DMS 273 treated with DMSO at 0.1 percent for 48 hours (cell line): ENCODE data around the gene ASPG.

Experiments used
- DNase-seq: peaks from one replicate; lab custom pipeline; 2025; lab: John Stamatoyannopoulos, UW

Gene ASPG

GRCh38 chr14:104093366-104094055 lies 8.0 kb downstream of the ASPG start:
- no peak for DNase-seq

DNA sequence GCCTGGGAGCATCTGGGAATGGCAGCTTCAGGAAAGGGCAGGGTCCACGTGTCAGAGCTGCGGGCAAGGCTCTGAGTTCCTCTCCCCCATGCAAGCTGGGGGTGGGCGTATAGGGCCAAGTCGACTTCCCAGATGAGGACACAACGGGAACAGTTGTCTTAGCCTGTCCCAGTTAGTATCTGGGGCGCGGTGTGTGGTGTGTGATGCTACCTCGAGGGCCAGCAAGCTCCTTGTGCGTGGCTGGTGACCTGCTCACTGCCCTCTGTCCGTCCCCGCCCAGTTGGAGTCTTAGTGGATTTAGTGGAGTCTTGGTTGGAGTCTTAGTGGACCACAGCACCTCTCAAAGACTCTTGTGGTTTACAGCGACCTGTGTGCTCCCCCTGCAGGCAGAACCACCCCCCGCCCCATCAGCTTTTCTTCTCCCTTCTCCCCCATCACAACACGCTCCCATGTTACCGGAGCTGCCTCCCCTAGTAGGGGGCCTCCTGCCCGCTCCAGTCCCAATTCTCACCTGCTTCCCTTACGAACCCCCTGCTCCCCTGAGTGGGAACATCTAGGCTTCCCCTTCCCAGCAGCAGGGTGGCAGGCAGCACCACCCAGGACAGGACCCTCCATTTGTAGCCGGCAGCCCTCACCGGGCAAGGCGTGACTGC lies 8.7 kb downstream of the ASPG start:
- no peak for DNase-seq

GRCh38 chr14:104094709-104095425 lies 9.4 kb downstream of the ASPG start:
- no peak for DNase-seq

DNA sequence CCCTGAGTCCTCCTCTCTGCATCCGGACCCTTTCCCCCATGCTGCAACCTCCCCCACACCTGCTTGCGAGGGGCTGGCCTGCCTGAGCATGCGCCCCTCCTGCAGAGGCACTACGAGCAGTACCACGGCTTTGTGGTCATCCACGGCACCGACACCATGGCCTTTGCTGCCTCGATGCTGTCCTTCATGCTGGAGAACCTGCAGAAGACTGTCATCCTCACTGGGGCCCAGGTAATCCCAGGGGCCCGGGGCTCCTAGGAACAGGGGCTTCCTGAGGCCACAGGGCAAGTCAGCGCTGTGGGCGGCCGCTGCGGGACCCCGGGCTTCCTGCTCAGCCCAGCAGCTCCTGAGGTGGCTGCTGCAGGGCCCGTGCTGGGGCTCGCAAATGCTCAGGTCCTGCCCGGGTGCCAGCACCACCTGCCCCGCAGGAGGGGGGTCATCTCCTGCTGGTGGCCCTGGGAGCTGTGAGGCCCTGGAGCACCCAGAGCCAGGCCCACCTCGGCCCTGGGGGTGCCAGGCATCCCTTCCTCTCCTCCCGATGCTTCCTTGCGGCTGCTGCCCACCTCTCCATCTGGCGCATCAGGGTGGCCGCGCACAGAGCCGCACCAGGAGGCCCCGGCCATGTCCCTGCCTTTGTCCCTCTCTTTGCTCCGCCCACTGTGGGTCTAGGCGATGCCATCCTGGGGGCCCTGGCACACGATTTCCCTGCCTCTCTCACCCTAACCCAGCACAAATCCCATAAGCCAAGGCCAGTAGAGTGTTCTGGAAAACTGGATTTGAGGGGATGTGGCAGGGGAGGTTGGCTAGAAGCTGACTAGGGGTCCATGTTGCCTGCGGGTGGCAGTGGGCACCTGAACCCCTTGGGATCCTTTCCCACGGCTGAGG lies 10.2 kb downstream of the ASPG start:
- DNase-seq: no peak

GRCh38 chr14:104096318-104096717 lies 10.8 kb downstream of the ASPG start:
- no peak for DNase-seq

- DNase-seq: peak; percentile 33
Measured at GRCh38 chr14:104096751-104097700, 11.5 kb downstream of the ASPG start.

GRCh38 chr14:104098272-104099095 lies 13.0 kb downstream of the ASPG start:
- DNase-seq: no peak

GRCh38 chr14:104099096-104100041 lies 13.9 kb downstream of the ASPG start:
- no peak for DNase-seq

DNA sequence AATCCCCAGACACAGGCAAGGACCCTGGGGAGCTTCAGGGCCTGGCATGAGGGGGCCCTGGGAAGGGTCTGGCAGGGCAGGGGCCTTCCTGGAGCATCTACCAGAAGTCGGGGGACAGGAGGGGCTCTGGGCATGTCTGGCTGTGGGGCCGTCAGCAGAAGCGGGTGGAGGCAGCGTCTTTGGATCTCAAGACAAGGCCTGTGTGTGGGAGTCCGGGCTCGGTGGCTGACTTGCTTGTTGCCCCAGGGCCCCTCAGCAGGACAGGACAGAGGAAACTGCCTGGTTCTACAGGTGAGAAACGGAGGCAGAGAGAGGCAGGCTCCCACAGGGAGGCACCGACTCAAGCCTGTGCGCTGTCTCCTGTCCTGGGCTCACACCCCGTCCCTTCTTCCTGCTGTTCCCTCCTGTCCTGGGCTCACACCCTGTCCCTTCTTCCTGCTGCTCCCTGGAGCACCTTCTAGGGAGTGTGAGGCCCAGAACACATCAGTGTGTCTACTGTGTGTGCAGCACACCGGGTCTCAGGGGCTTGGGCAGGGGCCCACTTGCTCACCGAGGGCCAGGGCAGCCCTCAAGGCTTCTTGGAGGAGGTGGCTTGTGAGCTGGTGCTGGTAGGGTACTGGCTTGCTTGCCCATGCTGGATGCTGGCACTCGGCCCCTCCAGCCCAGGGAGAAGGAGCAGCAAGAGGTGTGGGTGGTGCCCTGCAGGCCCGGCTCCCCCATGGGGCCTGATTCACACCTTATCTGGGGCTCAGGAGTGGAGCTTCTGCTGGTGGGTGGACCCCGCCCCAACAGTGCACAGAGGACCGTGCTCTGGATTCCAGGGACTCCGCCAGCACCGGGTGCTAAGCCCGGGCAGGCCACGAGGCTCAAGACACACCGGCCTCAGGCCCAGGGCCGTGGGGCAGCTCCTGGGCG lies 14.9 kb downstream of the ASPG start:
- DNase-seq: no peak

GRCh38 chr14:104101086-104101621 lies 15.7 kb downstream of the ASPG start:
- no peak for DNase-seq

GRCh38 chr14:104101651-104102281 lies 16.3 kb downstream of the ASPG start:
- DNase-seq: no peak

DNA sequence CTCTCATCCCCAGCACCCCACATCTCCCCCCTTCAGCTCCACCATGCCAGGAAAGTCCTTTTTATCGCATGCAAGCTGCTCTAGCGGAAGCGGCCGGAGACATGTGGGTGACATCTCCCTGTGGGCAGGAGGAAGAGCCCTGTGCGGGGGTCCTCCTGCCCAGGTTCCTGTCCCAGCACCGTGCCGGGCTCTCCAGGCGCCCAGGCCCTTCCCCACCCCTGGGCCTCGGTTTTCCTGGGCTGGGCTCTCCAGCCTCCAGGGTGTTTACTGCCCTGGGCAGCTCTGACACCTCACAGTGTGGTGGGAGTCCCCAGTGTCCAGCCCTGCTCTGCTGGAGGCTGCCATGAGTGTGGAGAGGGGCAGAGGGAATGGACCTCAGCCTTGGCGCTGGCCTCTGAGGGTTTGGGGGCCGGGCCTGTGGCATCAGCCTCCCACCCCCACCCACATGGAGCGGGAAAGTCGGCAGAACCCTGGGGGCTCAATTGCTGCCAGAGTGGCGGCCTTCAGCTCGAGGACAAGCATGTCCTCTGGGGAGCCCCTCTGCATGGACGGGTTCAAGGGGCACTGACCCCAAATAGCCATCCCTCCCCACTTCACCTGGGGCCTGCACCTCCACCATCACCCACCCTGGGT lies 16.9 kb downstream of the ASPG start:
- DNase-seq: no peak

- no peak for DNase-seq
Measured at GRCh38 chr14:104103061-104103445, 17.6 kb downstream of the ASPG start.

- DNase-seq: no peak
Measured at GRCh38 chr14:104103446-104104075, 18.1 kb downstream of the ASPG start.

DNA sequence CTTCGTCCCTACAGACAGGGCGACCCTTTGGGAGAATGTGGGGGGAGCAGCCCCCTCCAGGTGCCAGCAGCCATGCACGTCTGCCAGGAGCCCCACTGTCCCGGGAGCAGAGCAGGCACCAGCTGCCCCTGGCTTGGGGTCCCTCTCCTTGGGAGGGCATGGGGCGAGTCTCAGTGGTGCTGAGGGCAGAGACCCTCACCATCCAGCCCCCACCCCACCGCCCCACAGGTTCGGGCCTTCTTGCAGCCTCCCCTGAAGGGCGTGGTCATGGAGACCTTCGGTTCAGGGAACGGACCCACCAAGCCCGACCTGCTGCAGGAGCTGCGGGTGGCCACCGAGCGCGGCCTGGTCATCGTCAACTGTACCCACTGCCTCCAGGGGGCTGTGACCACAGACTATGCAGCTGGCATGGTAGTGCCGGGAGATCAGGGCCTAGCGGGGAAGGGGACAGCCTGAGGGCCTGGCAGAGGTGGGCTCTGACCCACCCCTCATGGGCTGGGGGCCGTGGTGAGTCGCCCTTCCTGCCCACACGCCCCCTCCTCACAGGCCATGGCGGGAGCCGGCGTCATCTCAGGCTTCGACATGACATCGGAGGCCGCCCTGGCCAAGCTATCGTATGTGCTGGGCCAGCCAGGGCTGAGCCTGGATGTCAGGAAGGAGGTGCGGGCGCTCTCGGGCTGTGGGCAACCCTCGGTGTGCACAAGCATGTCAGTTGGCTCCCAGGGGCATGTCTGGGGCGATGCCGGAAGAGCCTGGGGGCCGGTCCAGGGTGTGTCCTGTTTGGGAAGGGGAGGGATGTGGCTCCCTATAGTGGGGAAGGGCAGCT lies 18.8 kb downstream of the ASPG start:
- no peak for DNase-seq
